GM18498 (cell line): ENCODE data around the gene LRIT1.
A peak's percentile ranks its signal among the peaks of the same experiment; 100 is the strongest.

Experiments
- ATAC-seq: cut with Tn5 transposase; IDR thresholded peaks from one replicate; pipeline ENCODE4 v1.9.1; 2021; ENCODE audit warnings: mild to moderate bottlenecking, moderate library complexity; ENCODE audit not compliant: unreplicated experiment

LRIT1 gene

DNA sequence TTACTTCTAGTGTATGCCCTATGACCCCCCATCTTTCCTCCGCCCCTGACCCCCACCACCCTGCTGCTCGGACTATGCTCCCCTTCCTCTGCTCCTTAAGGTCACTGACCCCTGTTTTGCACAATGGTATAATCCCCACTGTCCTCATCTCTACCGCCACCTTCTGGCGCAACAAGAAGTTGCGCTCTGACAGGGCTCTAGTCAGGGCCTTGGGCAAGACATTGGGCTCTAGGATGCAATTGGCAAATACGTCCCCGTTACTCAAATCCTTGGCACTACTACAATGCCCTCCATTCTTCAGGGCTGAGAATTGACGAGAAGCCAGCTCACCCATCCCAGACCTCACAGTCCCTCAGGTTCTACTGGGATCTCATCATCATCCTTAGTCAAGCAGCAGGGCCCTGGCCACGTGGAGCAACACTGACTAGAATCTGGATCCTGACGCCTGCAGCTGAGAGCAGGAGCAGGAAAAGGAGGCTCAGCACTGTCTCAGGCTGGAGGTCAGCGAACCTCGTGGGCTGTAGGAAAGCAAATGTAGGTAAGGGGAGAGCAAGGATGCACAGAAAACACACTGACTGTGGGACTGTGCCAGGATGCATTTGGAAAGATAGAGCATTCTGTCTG, 26.6 kb downstream of the LRIT1 start:
- ATAC-seq = peak; percentile 82

GRCh38 chr10:84214046-84214572, 27.2 kb downstream of the LRIT1 start:
- peak; percentile 10 for ATAC-seq

DNA sequence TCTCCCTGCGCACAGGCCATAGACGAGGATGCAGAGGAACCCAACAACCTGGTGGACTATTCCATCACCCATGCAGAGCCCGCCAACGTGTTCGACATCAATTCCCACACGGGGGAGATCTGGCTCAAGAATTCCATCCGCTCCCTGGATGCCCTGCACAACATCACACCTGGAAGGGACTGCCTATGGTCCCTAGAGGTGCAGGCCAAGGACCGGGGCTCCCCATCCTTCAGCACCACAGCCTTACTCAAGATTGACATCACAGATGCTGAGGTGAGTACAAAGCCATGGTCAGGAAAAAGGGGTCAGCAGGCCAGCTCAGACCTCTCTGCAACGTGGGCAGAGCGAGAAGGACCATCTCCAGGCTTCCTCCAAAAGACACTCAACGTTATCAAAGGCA, 28.3 kb downstream of the LRIT1 start:
- no peak for ATAC-seq

- no peak for ATAC-seq
Measured at GRCh38 chr10:84212014-84212413, 29.3 kb downstream of the LRIT1 start.

GRCh38 chr10:84211566-84211965, 29.8 kb downstream of the LRIT1 start:
- ATAC-seq = no peak

DNA sequence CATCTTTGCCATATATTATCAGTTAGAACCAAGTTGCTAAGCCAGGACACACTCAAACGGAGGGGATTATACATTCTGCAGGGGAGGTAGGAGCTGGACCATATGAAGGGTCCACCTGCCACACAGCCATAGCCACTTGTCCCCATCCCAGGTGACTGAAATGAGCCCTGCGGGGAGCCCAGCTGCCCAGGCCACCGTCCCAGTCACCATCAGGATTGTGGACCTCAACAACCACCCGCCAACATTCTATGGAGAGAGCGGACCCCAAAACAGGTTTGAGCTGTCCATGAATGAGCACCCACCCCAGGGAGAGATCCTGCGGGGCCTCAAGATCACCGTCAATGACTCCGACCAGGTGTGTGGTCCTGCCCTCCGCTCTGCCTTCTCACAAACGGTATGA, 33.3 kb downstream of the LRIT1 start:
- ATAC-seq = no peak

GRCh38 chr10:84205853-84206525, 35.4 kb downstream of the LRIT1 start:
- ATAC-seq = no peak

DNA sequence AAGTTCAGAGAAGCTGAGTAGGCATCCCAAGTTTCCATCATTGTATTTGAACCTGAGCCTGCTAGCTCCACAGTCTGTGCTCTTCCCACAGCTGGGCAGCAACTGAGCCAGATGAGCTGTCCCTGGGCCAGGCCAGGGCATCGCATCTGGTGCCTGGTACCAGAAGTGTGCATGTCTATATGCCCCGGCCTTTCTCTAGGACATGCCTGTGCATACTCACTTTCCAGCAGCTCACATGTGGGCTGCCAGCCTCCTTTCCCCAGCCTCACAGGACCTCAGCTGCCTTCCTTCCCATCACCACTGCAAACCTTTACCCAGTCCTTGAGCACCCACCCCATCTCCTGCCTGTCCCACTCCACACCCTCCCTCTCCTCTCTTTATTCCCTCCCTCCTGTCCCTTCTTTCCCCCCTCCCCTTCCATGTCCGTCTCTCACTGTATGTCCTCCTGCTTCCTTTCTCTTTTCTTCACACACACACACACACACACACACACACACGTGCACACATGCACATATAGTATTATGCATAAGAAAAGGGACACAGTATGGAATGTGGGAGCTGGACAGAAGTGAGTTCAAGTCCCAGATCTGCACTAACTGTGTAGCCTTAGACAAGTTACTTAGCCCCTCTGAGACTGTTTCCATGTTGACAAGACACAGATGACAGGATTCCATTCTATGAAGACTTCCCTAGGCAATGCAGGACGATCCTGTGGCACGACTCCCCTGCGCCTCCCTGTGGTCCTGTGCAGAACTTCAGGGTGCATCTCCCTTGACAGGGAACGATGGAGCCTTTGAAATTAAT, 36.1 kb downstream of the LRIT1 start:
- peak; percentile 83 for ATAC-seq

DNA sequence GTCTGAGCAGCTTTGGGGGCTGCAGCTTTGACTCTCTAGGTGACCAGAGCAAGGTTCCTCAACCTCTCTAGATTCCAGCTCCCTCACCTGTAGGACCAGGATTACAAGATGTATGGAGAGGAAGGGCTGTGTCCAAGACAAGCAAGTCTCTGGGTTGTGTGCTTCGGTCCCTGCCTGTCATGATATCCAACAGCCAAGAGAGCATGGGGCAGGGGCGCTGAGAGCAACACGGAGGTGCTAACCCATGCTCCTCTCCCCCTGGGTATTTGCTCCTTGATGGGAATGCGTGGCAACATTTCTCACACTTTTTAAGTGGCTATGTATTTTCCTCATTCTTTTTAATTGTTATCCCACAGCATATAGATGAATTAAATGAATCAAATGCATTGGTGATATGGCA, 36.7 kb downstream of the LRIT1 start:
- no peak for ATAC-seq

- ATAC-seq = peak; percentile 61
Measured at GRCh38 chr10:84204122-84204521, 37.2 kb downstream of the LRIT1 start.

DNA sequence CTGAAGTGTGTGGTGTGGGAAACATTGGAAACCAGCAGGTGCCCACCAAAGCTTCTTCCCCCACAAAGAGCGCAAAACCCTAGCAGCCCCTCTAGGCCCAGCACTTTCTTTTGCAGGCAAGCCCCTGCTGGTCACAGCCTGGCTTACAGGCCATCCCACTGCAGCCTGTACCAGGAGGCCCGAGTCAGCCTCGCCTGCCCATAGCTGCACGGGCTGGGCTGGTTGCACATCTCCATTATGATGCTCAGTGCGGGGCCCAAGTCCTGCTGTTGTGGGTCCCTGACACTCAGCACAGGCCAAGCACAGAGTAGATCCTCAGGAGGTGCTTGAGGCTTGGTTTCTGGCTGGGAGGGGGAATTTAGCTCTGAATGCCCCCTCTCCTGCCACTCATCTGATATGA, 39.0 kb downstream of the LRIT1 start:
- no peak for ATAC-seq

DNA sequence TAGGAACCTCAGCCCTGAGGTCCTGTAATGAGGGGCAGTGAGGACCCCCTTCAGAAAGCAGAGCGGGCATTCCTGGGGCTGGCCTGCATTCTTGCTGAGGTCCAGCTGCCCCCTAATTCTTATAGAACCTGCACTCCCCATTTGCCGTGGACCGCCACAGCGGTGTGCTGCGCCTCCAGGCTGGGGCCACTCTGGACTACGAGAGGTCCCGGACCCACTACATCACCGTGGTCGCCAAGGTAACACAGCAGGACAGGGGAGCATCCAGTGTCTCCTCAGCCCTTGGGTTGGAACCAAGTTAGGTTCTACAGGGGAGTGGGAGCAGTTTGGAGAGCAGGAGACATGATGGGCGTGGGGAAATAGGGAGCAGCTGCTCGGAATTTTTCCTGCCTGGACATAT, 39.7 kb downstream of the LRIT1 start:
- ATAC-seq = no peak

DNA sequence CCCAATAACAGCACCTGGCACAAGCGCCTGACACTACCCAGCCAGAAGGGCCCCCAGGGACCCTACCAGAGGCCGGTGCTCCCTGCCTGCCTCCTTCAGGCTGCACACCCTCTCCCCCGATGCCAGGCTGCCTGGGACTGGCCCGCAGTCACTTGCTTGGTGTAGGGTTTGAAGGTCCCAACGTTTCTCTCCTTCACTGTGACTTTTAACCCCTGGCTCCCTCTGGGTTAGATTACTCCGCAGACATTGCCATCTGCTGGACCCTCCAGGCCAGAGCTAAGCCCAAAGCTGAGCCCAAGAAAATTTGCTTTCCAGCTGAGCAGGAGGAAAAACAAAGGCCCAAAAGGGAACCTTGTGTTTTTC, 40.1 kb downstream of the LRIT1 start:
- ATAC-seq = no peak

DNA sequence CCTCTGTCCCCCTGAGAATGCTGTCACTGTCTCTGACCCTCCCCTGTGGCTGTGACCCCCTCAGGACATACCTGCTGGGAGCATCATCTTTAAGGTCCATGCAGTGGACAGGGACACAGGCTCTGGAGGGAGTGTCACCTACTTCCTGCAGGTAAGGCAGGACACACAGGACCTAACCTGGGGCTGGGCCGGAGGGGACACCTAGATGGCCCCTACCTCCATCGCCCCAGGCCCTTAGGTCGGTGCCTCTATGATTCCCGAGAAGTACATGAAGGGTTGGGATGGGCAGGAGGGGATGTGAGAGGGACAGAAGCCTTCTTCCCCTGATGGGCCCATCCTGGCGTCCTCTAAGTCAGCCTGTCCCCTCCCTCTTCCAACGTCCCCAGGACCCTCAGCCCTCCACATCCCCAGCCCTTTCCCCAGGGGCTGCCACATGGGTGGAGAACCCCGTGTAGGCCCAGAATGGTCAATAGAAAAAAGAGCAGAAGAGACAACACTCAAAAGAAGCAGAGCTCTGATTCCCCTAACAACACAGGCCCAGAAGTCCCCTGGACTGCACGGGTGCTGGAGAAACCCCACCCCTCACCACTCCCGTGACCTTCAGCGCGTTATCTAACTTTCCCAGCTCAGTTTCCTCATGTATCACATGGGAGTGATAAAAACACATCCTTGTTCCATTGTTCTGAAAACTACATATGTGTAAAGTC, 40.7 kb downstream of the LRIT1 start:
- ATAC-seq = no peak

DNA sequence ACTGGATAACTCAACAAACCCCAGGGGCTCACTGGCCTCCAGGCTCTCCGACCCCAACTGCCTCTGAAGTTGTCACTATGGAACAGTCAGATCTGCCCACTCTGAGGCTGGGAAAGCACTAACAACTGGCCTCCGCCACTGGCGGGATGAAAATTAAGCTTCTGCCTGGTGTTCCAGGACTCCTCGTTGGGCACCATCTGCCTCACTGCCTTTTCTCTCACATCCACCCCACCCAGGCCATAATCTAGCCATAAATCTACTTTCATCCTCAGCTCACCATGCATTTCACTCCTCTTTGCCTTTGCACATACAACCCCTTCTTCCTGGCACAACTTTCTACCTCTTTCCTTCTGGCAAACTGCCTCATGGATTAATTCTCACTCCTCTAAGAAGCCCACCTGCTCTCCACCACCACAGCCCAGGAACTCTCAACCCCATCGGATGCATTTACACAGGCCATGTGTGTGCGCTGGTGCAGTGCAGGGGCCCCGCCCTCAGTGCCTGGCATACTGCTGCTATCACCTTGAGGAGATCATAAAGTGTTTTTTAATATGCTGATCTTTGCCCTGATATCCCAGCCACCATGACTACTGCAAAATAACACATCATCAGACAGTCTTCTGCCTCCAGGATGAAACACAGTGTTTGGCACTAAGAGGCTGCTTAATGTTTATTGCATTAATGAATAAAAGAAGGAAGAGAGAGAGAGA, 43.0 kb downstream of the LRIT1 start:
- ATAC-seq = no peak

DNA sequence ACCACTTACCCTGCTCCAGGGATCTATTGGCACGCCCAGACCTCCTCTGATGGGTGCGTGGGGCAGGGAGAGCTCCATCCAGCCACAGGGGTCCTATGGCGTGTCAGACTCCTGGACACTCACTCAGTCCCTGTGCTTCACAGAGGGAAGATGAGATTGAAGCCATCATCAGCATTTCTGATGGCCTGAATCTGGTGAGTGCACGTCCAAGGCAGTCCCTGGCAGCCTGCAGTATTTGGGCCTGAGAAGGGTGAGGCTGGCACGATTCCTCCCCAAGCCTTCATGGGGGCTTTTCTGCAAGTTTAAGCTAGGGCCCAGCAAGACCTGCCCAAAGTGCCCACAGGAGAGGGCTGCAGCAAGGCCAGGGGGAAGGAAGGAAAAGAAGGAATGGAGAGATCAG, 43.7 kb downstream of the LRIT1 start:
- no peak for ATAC-seq

- no peak for ATAC-seq
Measured at GRCh38 chr10:84196941-84197340, 44.4 kb downstream of the LRIT1 start.

GRCh38 chr10:84196083-84196482, 45.3 kb downstream of the LRIT1 start:
- ATAC-seq = no peak

GRCh38 chr10:84195044-84195830, 46.1 kb downstream of the LRIT1 start:
- ATAC-seq = peak; percentile 4
